GM21717 (cell line): Measurements from ENCODE around the gene TXLNA.

Experiments
- ATAC-seq: cut with Tn5 transposase; IDR thresholded peaks from one replicate; pipeline ENCODE4 v1.9.1; 2021; ENCODE audit warnings: mild to moderate bottlenecking, moderate library complexity; ENCODE audit not compliant: unreplicated experiment

The TXLNA gene

DNA sequence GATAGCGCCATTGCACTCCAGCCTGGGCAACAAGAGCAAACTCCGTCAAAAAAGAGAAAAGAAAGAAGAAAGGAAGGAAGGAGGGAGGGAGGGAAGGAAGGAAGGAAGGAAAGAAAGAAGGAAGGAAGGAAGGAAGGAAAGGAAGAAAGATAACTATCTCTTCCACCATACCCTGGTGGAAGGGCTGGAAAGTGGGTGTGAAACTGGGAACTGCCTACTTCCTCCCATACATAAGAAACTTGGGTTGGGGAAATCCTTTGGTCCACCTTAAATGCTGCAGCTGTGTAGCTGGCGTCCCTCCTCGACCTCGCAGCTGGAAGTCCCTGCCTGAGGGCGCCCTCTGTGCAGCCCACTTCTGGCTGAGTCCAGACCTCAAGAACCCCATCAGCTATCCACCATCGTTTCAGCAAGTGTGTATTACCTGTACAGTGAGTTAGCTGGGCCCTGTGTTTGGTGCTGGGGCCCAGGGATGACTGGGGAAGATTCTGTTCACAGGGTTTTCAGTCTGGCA lies 62.9 kb downstream of the TXLNA start:
- ATAC-seq = no peak

GRCh38 chr1:32246888-32247273 lies 67.4 kb downstream of the TXLNA start, which contains the start of gene FAM167B:
Gene FAM167B (plus strand): TSS chr1:32247222. CDS start chr1:32247422, 200 bp downstream.
- ATAC-seq = no peak

DNA sequence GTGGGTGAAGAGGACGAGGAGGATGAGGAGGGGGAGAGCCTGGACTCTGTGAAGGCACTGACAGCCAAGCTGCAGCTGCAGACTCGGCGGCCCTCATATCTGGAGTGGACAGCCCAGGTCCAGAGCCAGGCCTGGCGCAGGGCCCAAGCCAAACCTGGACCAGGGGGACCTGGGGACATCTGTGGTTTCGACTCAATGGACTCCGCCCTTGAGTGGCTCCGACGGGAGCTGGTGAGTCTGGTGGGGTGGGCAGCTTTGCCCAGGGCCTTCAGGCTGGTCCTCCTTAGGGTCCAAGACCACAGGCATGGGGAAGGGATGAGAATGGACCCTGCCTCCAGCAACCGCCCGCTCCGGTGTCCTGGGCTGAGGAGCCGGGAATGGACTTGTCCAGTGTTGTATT lies 68.0 kb downstream of the TXLNA start:
- no peak for ATAC-seq
